Activated T-cell treated with anti-CD3 and anti-CD28 coated beads, Interleukin-2, amount 50 U/mL, for 24 hours (primary cell): Measurements from ENCODE around the gene LILRA1.
"Not testable (repeated sequence)": the region's sequence is repeated elsewhere in the genome, so short reads cannot be mapped to it uniquely, and the experiment has no call there.

ENCODE experiments used
- DNase-seq: peaks from one replicate; pipeline ENCODE4 v3.0.0-alpha.2; 2020
- H3K27ac Mint-ChIP-seq: 2 replicates; pipeline ENCODE4 v1.8.0; 2020; ENCODE audit warnings: mild to moderate bottlenecking, mixed read lengths
- H3K27me3 Mint-ChIP-seq: 2 replicates; pipeline ENCODE4 v1.8.0; 2020; ENCODE audit warnings: mixed read lengths
- H3K36me3 Mint-ChIP-seq: 2 replicates; pipeline ENCODE4 v1.8.0; 2020; ENCODE audit warnings: low read depth, mixed read lengths
- H3K4me1 Mint-ChIP-seq: 2 replicates; pipeline ENCODE4 v1.8.0; 2020; ENCODE audit warnings: low read depth, mixed read lengths
- H3K4me3 Mint-ChIP-seq: 2 replicates; pipeline ENCODE4 v1.8.0; 2020; ENCODE audit warnings: mild to moderate bottlenecking, moderate library complexity, mixed read lengths
- H3K9me3 Mint-ChIP-seq: 2 replicates; pipeline ENCODE4 v1.8.0; 2020; ENCODE audit warnings: mixed read lengths

LILRA1 gene

DNA sequence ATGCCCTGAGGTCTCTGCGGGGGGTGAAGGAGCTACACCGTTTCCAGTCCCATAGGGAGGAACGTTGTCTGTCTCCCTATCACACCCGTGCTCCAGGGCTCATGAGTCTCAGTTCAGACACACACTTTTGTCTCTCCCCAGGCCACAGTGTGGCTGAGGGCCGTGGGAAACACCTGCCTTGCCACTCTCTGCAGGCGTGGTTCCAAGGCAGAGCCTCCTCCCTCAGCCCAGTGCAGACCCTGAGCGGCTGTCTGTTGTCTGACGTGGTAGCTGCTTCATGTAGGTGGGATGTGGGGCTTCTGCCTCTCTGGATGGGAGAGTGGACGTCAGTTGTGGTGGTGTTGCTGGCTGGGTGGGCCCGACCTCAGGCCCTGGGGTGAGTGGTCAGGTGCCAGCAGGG lies 30.8 kb downstream of the LILRA1 start:
- H3K4me3 Mint-ChIP-seq, H3K4me1 Mint-ChIP-seq, DNase-seq, H3K9me3 Mint-ChIP-seq, H3K27ac Mint-ChIP-seq, H3K36me3 Mint-ChIP-seq: not testable (repeated sequence)
- H3K27me3 Mint-ChIP-seq, result peaks cover 38% of the 10 kb centered on the region

DNA sequence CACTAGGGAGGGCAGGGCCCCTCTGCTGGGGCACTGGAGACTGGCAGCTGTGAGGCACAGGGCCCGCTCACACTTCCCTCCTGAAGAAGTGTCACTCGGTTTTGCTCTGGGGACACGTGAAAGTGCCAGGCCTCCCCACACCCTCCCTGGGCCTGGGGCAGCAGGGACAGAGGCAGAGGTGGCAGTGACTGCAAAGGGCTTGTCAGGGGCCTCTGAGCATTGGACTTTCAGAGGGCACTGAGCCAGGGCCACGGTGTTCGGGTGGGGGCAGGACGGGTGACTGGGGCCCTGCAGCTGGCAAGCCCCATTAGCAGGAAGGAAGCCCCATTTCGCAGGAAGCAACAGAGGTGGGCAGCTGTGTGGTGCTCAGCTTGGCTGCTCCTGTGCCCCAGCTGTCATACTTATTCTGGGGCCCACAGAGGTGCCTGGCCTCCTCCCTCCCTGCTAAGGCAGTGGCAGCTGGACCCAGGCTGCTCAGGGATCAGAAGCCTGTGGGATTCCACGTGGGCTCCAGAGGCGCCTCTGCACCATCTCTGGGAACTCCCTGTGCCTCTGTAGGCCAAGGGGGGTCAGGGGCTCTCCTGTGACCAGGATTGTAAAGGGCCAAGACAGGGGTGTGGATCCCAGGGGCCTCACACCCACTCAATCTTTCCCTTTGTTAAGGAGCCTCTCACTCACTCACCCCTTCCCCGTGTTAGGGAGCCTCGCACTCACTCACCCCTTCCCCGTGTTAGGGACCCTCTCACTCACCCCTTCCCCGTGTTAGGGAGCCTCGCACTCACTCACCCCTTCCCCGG lies 31.7 kb downstream of the LILRA1 start:
- H3K4me1 Mint-ChIP-seq, H3K9me3 Mint-ChIP-seq, H3K36me3 Mint-ChIP-seq, DNase-seq, H3K4me3 Mint-ChIP-seq, H3K27ac Mint-ChIP-seq: not testable (repeated sequence)
- peaks cover 45% of the 10 kb centered on the region for H3K27me3 Mint-ChIP-seq

DNA sequence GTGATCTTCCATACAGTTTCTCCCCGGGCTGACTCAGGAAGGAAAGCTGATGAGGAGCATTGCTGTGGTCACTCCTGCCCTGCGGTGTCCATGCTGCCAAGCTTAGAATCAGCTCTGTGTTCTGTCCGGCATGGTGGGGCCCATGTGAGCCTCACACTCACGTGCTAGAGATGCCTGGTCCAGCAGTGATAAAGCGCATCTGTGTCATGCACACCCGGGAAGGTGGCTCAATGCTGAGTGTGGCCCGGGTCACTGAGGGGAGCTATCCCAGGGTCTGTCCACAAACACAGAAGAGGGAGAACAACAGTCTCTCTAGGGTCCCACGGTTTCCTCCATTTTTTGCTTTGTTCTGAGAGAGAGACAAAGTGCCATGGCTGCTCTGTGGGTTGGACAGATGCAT lies 33.3 kb downstream of the LILRA1 start:
- H3K36me3 Mint-ChIP-seq, result no peaks in the 10 kb centered on the region
- no peak overlapping the region for H3K27ac Mint-ChIP-seq
- peaks cover 61% of the 10 kb centered on the region for H3K27me3 Mint-ChIP-seq
- H3K4me1 Mint-ChIP-seq, result no peaks in the 10 kb centered on the region
- DNase-seq, result no peak
- H3K4me3 Mint-ChIP-seq, result no peak overlapping the region
- no peaks in the 10 kb centered on the region for H3K9me3 Mint-ChIP-seq

DNA sequence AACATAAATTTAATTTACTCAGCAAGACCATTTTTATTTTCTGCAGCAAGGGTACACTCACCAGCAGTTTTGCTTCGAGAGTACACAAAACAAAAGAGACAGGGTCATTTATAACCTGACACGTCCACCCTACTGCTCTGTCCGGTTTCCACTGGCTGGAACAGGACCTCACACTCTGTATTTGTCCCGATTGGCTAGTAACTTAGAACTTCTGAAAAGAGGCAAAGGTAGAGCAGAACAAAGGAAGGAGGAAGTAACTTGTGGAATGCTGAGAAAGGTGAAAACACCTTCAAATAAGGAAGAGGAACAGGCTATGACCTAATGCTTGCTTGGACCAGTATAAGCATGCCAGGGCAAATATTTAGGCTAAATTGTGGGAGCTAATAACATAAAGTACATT lies 34.5 kb downstream of the LILRA1 start:
- not testable (repeated sequence) for H3K4me3 Mint-ChIP-seq, H3K9me3 Mint-ChIP-seq, DNase-seq, H3K4me1 Mint-ChIP-seq, H3K36me3 Mint-ChIP-seq, H3K27ac Mint-ChIP-seq
- peaks cover 70% of the 10 kb centered on the region for H3K27me3 Mint-ChIP-seq

DNA sequence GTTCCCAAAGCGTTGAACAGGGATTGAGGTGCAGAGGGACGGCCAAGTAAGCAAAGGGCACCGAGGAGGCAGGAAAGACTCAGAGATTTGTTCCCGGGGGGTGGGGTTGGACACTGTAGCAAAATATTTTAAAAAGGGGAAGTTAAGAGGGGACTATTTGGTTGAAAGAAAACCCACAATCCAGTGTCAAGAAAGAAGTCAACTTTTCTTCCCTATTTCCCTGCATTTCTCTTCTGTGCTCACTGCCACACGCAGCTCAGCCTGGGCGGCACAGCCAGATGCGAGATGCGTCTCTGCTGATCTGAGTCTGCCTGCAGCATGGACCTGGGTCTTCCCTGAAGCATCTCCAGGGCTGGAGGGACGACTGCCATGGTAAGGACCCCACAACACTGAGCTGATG lies 36.8 kb downstream of the LILRA1 start, which contains the start of gene LILRB1:
Gene LILRB1, plus strand, starts transcription at position 223 of the 400 bp plus-strand sequence. CDS start 590 bp downstream, outside the sequence.
- peaks cover 75% of the 10 kb centered on the region for H3K27me3 Mint-ChIP-seq
- H3K9me3 Mint-ChIP-seq, DNase-seq, H3K27ac Mint-ChIP-seq, H3K4me1 Mint-ChIP-seq, H3K4me3 Mint-ChIP-seq, H3K36me3 Mint-ChIP-seq: not testable (repeated sequence)

DNA sequence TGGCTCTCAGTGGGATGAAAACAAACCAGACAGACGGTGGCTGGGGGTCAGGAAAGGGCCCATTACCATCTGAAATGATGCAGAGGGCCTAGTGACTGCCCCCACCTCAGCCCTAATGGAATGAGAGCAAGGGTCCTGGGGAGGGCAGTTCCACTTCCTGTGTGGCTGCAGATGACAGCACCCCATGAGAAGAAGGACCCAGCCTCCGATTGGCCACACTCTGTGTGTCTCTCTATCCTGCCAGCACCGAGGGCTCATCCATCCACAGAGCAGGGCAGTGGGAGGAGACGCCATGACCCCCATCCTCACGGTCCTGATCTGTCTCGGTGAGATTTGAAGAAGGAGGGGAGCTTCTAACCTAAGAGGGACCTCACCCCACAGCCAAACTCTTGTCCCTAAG lies 37.4 kb downstream of the LILRA1 start:
- H3K27ac Mint-ChIP-seq, result no peak overlapping the region
- no peaks in the 10 kb centered on the region for H3K9me3 Mint-ChIP-seq
- peaks cover 74% of the 10 kb centered on the region for H3K27me3 Mint-ChIP-seq
- H3K4me1 Mint-ChIP-seq, result no peaks in the 10 kb centered on the region
- DNase-seq, result no peak
- H3K36me3 Mint-ChIP-seq, result no peaks in the 10 kb centered on the region
- no peak overlapping the region for H3K4me3 Mint-ChIP-seq

DNA sequence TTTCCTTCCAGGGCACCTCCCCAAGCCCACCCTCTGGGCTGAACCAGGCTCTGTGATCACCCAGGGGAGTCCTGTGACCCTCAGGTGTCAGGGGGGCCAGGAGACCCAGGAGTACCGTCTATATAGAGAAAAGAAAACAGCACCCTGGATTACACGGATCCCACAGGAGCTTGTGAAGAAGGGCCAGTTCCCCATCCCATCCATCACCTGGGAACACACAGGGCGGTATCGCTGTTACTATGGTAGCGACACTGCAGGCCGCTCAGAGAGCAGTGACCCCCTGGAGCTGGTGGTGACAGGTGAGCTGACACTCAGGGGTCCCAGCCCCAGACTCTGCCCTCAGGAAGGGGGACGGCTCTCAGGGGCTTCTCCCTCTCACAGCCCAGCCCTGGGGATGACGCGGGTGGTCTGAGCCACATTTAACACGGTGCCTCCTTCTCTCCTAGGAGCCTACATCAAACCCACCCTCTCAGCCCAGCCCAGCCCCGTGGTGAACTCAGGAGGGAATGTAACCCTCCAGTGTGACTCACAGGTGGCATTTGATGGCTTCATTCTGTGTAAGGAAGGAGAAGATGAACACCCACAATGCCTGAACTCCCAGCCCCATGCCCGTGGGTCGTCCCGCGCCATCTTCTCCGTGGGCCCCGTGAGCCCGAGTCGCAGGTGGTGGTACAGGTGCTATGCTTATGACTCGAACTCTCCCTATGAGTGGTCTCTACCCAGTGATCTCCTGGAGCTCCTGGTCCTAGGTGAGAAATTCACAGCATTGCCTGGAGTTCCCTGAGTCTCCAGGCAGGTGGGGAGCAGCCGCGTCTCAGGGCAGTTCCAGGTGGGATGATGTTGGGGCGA lies 38.3 kb downstream of the LILRA1 start:
- H3K4me3 Mint-ChIP-seq, H3K27ac Mint-ChIP-seq, H3K36me3 Mint-ChIP-seq, DNase-seq, H3K4me1 Mint-ChIP-seq, H3K9me3 Mint-ChIP-seq: not testable (repeated sequence)
- peaks cover 71% of the 10 kb centered on the region for H3K27me3 Mint-ChIP-seq

DNA sequence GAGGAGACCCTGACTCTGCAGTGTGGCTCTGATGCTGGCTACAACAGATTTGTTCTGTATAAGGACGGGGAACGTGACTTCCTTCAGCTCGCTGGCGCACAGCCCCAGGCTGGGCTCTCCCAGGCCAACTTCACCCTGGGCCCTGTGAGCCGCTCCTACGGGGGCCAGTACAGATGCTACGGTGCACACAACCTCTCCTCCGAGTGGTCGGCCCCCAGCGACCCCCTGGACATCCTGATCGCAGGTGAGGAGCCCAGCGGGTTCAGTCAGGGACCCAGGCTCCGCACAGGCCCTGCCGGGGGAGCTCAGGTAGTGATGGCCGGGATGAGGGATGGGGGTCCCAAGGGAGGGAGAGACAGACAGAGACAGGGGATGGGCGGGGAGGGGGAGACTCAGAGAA lies 39.1 kb downstream of the LILRA1 start:
- H3K9me3 Mint-ChIP-seq, H3K36me3 Mint-ChIP-seq, H3K27ac Mint-ChIP-seq, DNase-seq, H3K4me3 Mint-ChIP-seq, H3K4me1 Mint-ChIP-seq: not testable (repeated sequence)
- peaks cover 66% of the 10 kb centered on the region for H3K27me3 Mint-ChIP-seq

DNA sequence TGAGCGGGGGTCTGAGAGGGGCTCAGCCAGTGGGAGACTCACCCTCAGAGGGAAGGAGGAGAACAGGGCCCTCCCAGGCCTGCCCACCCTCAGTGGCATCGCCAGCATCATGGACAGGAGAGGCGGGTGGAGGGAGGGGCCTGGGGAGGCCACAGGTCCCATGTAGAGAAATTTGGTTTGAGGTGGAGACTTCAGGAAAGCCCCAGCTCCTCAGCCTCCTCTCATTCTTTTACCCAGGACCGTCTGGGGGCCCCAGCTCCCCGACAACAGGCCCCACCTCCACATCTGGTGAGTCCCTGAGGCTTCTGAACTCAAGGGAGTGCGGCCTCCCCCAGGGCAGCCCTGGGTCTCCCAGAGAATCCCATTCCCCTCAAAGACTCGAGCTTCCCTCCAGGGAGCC lies 40.0 kb downstream of the LILRA1 start:
- Mint-ChIP-seq H3K27ac (no peak overlapping the region), H3K9me3 (no peaks in the 10 kb centered on the region), H3K36me3 (no peaks in the 10 kb centered on the region), H3K27me3 (peaks cover 57% of the 10 kb centered on the region), H3K4me1 (no peaks in the 10 kb centered on the region), H3K4me3 (no peak overlapping the region)
- DNase-seq, result no peak

DNA sequence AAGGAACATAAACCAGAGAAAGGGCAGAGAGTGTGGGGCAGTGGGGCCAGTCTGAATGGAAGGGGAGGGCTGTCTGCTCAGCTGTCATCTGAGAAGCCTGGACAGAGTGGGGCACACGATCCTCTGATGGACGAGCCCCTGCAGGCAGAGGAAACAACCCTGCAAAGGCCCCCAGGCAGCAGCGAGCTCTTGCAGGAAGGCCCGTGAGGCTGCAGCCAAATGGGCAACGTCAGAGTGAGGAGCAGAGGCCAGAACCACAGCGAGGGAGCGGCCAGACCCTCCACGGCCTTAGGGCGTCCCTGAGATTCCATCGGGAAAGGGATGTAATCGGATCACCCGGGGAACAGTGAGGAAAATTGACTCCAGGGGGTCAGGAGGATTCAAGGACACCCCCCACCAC lies 42.6 kb downstream of the LILRA1 start:
- H3K36me3 Mint-ChIP-seq, H3K4me1 Mint-ChIP-seq, H3K9me3 Mint-ChIP-seq, DNase-seq, H3K4me3 Mint-ChIP-seq, H3K27ac Mint-ChIP-seq: not testable (repeated sequence)
- H3K27me3 Mint-ChIP-seq, result peaks cover 41% of the 10 kb centered on the region

DNA sequence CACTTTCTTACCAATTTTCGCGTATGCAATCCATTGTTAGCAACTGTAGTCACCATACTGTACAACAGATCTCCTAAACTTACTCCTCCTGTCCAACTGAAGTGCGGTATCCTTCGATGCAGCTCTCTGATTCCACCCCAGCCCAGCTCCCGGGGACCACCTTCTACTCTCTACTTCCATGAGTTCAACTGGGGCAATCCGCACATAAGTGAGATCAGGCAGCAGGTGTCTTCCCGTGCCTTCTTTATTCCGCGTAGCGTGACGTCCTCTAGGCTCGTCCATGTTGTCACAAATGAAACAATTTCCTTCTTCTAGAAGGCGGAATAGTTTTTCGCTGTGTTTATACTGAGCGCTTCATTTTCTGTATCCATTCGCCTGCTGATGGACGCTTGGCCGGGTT lies 45.3 kb downstream of the LILRA1 start:
- no peak overlapping the region for H3K4me3 Mint-ChIP-seq
- no peak overlapping the region for H3K27ac Mint-ChIP-seq
- no peaks in the 10 kb centered on the region for H3K36me3 Mint-ChIP-seq
- DNase-seq, result no peak
- H3K9me3 Mint-ChIP-seq, result no peaks in the 10 kb centered on the region
- H3K27me3 Mint-ChIP-seq, result peaks cover 37% of the 10 kb centered on the region
- H3K4me1 Mint-ChIP-seq, result no peaks in the 10 kb centered on the region

DNA sequence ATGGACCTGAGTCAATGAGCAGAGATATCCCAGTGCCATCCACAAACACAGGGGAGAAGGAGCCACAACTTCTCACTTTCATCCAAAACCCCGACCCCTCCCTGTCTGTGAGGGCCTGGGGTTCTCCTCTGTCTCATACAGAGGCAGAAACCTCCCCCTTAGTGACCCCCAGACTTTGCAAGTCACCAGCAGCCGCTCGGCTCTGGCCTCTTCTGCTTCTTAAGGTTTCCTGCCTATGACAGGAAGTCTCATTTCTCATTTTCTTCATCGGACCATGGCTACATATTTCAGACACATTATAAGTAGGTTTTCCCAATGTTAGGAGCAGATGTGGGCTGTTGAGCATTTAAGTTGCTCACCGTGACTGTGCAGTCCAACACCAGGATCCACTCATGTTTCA lies 49.5 kb downstream of the LILRA1 start:
- not testable (repeated sequence) for H3K27ac Mint-ChIP-seq

DNA sequence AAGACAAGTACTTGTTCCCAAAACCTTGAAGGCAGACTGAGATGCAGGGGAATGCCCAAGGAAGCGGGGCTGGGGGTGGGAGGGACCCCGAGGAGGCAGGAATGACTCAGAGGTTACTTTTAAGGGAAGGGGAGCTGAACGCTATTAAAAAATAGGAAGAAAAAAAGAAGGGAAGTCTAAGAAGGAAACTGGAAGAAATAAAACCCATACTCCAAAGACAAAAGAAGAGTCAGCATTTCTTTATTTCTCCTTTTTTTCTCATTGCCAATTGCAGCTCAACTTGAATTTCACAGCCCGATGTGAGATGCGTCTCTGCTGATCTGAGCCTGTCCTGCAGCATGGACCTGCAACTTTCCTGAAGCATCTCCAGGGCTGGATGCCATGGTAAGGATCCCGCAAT lies 50.2 kb downstream of the LILRA1 start:
- H3K36me3 Mint-ChIP-seq, H3K4me1 Mint-ChIP-seq, H3K27ac Mint-ChIP-seq, DNase-seq, H3K4me3 Mint-ChIP-seq, H3K9me3 Mint-ChIP-seq: not testable (repeated sequence)
- peaks cover 22% of the 10 kb centered on the region for H3K27me3 Mint-ChIP-seq

More for the DNA sequence above, 49.5 kb downstream of the LILRA1 start:
- DNase-seq, H3K36me3 Mint-ChIP-seq, H3K4me3 Mint-ChIP-seq, H3K4me1 Mint-ChIP-seq, H3K9me3 Mint-ChIP-seq: not testable (repeated sequence)
- peaks cover 22% of the 10 kb centered on the region for H3K27me3 Mint-ChIP-seq

DNA sequence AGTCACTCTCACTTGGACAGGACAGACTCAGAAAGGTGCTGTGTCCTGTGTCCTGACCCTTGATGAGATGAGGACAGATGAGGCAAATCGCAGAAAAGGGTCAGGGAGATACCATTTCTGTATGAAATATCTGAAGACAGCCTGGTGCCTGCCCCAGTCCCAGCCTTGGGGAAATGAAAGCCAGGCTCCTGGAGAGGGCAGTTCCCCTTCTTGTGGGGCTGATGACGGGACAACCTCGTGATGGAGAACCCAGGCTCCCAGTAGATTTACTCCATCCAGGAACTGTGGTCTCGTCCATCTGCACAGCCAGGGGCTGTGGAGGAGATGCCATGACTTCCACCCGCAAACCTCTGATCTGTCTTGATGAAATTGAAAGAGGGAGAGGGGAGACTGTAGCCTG lies 50.6 kb downstream of the LILRA1 start:
- Mint-ChIP-seq H3K27me3 (peaks cover 22% of the 10 kb centered on the region), H3K9me3 (no peaks in the 10 kb centered on the region), H3K36me3 (no peaks in the 10 kb centered on the region), H3K4me3 (no peak overlapping the region), H3K27ac (no peak overlapping the region), H3K4me1 (no peaks in the 10 kb centered on the region)
- no peak for DNase-seq

DNA sequence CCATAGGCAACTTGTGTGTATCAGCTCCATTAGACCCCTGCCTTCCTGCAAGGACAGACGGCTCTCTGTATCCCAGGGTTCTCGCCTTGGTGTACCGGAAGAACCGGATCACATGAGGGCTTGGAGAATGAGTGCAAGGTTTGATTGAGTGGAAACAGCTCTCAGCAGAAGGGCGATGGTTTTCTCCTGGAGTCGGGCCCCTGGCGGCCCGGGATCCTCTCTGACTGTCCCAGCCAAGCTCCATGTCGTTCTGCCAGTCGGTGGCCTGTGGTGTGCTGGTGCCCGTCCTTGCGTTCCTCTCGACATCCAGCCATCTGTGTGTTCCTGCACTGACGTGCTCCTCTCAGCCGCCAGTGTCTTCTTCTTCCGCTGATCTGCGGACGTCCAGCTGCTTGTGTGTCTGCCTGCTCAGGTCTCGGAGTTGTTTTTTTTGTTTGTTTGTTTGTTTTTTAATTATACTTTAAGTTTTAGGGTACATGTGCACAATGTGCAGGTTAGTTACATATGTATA lies 53.0 kb downstream of the LILRA1 start:
- Mint-ChIP-seq H3K36me3 (no peaks in the 10 kb centered on the region), H3K27me3 (peaks cover 15% of the 10 kb centered on the region), H3K4me3 (no peak overlapping the region), H3K27ac (no peak overlapping the region), H3K4me1 (no peaks in the 10 kb centered on the region), H3K9me3 (no peaks in the 10 kb centered on the region)
- no peak for DNase-seq
